HG03135 (cell line): ENCODE measurements around the gene YJEFN3.

Source experiments
- ATAC-seq: cut with Tn5 transposase; IDR thresholded peaks from one replicate; pipeline ENCODE4 v1.9.1; 2021; ENCODE audit warnings: mild to moderate bottlenecking, moderate library complexity; ENCODE audit not compliant: unreplicated experiment

The YJEFN3 gene

DNA sequence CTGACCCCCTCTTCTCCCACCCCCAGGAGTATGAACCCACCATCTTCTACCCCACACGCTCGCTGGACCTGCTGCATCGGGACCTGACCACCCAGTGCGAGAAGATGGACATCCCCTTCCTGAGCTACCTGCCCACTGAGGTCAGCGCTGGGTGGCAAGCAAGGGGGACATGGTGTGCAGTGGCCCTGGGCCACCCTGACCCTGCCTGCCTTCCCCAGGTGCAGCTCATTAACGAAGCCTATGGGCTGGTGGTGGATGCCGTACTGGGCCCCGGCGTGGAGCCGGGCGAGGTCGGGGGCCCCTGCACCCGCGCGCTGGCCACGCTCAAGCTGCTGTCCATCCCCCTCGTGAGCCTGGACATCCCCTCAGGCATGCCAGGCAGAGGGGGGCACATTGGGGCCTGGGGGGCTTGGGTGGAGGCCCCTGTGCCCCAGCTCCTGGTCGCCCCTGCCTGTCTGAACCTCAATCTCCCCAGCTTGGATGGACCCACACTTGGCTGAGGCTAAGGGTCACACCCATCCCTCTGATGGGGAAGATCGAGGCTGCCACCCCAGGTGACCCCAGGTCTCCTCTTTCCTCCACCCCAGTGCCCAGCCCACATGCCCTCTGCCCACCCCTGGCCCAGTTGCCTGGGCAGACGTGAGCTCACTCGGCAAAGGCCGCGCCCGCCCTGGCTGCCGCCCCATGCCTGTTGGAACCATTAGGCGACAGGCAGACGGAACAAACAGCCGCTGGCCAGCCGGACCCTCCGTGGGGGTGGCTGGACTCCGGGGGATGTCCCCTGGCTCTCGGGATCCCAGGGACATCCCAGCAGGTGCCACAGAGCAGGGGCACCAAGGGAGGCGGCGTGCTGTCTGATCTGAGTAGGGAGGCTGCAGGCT, 6.8 kb downstream of the YJEFN3 start:
- no peak for ATAC-seq

DNA sequence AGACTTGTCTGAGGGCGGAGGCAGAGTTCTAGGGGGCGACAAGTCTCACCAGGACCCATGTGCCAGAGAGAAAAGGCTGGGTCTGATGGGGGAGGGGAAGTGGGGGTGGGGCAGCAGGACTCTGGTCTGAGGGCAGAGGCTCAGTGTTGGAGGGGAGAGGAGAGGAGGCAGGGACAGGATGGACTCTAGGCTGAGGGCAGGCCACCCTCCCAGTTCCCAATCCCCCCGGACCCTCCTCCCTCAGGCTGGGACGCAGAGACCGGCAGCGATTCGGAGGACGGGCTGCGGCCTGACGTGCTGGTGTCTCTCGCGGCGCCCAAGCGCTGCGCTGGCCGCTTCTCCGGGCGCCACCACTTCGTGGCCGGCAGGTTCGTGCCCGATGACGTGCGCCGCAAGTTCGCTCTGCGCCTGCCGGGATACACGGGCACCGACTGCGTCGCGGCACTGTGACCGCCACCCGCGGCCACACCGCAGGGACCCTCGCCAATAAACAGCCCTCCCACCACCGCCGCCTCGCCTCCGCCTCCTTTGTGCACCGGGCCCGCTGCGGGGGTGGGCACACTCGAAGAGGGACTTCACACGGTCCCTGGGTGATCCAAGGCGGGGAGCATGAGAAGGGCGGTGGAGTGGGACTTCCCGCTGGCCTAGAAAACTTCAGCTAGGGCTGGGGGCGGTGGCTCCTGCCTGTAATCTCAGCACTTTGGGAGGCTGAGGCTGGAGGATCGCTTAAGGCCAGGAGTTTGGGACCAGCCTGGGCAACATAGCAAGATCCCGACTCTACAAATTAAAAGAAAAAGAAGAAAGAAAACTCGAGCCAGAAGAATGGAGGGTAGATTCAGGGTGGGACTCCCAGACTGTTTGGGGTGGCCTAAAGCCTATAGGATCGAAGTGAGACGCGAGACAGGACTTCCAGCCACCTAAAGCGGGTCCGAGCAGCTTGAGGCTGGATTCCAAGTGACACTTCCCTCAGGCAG, 8.7 kb downstream of the YJEFN3 start:
- no peak for ATAC-seq

DNA sequence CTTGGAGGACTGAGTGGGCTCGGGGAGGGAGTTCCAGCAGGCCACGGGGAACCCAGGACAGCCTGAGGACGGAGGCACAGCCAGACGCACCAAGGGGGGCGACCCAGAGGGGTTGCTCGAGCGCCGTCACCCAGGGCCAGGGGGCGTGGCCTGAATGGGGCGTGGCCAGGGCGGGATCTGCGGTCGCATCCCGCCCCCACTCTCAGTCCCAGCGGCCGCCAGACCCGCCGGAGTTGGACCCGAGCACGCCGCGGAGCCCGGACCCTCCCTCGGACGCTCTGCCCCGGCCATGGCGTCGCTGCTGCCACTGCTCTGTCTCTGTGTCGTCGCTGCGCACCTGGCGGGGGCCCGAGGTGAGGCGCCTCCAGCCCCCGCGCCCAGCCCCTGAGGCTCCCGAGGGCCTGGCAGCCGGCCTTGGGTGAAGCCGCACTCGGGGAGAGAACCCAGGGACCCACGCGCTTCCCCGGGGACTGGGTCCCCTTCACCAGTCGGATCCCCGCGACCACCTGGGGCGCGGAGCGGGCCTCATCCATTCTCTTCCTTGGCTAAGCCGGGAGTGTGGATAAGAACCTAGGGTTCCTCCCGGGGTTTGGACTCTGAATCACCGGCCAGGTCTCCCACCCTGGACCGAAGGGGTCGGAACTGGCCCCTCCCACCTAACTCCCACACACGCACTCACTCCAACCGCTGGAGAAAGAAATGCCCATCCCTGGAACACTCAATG, 9.5 kb downstream of the YJEFN3 start, which contains the start of gene CILP2:
Gene CILP2, plus strand, starts transcription at position 205 of the 724 bp plus-strand sequence. Its CDS starts 85 bp downstream, at position 290.
- ATAC-seq: no peak

DNA sequence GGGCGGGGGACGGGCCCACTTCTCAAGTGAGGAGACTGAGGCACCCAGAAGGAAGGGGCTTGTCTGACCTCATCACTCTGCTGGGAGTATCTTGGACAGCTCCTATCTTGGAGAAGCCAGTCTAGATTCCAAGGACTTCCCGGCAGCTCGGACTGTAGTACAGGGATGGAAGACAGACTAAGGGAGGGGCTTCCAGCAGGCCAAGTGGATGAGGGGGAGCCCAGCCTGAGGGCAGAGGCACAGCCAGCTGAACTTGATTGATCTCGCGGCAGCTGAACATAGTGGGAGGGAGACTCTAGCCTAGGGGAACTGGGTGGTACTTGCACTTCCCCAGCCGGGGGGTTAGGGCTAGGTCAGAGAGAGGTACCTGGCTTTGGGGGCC, 10.1 kb downstream of the YJEFN3 start:
- ATAC-seq: no peak

DNA sequence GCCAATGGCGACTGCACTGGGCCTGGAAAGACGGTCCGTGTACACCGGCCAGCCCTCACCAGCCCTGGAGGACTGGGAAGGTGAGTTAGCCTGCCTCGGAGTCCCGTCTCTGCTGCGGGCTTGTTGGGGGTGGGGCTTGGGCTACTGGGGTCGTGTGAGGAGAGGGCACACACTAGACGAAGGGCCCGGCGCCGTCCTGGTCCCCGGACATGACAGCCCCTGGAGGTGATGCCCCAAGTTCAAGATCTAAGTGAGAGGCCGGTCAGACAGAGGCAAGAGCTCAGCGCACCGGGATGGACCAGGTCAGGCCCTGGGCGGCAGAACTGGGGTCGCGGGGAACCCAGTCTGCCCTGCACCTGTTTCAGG, 11.0 kb downstream of the YJEFN3 start:
- no peak for ATAC-seq

DNA sequence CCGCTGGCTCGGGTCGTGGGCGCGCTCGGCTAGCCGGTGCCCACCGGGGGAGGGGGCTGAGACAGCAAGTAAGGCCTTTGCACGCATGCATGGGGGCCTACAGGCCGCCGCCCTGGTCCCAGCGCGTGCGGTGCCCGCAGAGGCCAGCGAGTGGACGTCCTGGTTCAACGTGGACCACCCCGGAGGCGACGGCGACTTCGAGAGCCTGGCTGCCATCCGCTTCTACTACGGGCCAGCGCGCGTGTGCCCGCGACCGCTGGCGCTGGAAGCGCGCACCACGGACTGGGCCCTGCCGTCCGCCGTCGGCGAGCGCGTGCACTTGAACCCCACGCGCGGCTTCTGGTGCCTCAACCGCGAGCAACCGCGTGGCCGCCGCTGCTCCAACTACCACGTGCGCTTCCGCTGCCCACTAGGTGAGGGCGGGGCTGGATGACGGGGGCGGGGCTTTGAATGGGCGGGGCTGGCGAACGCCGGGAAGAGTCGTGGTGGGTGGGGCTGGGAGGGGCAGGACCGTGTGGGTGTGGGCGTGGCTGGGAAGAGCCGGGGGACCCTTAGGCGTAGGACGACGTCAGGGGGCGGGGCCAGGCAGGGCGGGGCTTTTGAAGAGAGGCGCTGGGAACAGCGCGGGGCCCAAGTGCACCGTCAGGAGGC, 11.5 kb downstream of the YJEFN3 start:
- no peak for ATAC-seq

DNA sequence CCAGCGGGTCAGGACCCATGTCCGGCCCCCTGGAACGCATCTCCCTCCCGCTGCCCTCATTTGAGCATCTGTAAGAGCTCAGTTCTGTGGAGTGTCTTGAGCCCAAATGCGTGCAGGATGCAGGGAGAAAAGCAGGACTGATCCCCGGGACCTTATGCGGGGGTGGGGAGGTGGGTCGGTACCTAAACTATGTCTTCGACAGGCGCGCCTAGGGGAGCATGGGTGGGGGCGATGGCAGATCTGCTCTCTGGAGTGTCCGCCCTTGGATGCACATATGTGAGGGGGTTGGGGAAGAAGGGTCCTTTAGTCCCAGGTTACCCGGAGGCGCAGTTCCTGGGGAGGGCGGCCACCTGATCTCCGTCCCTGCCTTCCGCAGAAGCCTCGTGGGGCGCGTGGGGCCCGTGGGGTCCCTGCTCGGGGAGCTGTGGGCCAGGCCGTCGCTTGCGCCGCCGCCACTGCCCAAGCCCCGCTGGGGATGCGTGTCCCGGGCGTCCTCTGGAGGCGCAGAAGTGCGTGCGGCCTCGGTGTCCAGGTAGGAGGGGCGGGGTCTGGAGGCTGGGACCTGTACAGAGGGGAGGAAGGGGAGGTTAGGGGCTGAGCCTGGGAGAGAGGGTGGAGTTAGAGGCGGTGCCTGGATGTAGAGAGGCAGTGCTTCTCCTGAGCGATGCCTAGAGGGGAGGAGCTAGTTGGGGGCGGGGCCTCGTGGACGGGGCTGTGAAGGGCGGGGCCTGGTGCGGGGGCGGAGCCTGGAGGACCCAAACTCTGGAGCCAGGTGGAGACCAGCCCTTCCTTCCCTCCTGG, 12.2 kb downstream of the YJEFN3 start:
- no peak for ATAC-seq

DNA sequence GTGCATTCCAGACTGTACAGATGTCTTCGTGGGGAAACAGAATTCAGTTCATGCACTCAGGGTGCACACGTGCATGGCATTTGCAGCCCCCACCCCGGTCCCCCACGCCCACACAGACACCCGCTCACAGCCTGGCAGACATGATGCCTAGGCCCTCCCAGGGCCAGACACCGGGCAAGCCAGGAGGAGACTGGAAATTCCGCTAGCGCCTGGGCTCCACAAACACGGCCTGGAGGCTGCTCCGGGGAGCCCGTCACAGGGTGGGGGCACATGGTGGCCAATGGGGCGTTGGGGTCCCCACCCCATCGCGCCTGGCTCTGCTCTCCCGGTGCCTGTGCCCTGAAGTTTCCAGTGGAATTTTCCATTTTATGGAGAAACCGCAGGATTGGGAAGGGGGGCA, 12.9 kb downstream of the YJEFN3 start:
- ATAC-seq: no peak

DNA sequence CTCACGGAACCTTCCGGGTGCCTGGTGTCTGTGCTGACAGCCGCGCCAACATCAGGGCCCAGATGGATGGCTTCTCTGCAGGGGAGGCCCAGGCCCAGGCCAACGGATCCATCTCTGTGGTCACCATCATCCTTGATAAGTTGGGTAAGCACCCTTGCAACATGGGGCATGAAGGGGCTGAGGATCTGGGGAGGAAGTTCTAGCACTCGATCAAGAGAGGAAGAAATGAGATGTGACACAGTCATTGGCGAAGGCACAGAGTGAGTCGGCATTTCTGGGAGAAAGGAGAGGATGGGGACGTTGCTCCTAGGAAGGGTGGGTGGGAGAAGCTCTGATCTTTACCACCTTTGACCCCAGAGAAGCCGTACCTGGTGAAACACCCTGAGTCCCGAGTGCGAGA, 13.8 kb downstream of the YJEFN3 start:
- no peak for ATAC-seq

DNA sequence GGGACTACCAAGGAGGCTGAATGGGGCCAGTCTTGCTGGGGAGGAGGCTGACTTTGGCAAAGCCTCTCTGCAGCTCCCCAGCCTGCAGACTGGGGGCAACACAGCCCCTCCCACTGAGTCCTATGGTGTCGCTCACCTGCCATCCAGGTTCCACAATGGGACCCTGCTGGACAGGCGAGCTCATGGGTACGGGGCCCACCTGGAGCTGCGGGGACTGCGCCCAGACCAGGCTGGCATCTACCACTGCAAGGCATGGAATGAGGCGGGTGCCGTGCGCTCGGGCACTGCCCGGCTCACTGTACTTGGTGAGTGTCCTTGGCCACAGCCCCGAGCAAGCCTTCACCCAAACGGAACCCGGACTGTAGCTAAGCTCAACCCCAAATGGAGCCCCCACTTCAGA, 14.4 kb downstream of the YJEFN3 start:
- ATAC-seq: no peak

DNA sequence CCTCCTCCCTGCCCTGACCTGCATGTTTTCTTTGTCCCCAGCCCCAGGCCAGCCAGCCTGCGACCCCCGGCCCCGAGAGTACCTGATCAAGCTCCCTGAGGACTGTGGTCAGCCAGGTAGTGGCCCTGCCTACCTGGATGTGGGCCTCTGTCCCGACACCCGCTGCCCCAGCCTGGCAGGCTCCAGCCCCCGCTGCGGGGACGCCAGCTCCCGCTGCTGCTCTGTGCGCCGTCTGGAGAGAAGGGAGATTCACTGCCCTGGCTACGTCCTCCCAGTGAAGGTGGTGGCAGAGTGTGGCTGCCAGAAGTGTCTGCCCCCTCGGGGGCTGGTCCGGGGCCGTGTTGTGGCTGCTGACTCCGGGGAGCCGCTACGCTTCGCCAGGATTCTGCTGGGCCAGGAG, 14.9 kb downstream of the YJEFN3 start:
- ATAC-seq: no peak

DNA sequence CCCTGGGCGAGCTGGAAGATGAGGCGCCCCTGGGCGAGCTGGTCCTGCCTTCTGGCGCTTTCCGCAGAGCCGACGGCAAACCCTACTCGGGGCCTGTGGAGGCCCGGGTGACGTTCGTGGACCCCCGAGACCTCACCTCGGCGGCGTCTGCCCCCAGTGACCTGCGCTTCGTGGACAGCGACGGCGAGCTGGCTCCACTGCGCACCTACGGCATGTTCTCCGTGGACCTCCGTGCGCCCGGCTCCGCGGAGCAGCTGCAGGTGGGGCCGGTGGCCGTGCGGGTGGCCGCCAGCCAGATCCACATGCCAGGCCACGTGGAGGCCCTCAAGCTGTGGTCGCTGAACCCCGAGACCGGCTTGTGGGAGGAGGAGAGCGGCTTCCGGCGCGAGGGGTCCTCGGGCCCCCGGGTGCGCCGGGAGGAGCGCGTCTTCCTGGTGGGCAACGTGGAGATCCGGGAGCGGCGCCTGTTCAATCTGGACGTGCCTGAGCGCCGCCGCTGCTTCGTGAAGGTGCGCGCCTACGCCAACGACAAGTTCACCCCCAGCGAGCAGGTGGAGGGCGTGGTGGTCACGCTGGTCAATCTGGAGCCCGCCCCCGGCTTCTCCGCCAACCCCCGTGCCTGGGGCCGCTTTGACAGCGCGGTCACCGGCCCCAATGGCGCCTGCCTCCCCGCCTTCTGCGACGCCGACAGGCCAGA, 15.7 kb downstream of the YJEFN3 start:
- ATAC-seq: no peak

DNA sequence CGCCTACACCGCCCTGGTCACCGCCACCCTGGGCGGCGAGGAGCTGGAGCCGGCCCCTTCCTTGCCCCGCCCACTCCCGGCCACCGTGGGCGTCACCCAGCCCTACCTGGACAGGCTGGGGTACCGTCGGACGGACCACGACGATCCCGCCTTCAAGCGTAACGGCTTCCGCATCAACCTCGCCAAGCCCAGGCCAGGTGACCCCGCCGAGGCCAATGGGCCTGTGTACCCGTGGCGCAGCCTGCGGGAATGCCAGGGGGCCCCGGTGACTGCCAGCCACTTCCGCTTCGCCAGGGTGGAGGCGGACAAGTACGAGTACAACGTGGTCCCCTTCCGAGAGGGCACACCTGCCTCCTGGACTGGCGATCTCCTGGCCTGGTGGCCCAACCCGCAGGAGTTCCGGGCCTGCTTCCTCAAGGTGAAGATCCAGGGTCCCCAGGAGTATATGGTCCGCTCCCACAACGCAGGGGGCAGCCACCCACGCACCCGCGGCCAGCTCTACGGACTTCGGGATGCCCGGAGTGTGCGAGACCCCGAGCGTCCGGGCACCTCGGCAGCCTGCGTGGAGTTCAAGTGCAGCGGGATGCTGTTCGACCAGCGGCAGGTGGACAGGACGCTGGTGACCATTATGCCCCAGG, 16.4 kb downstream of the YJEFN3 start:
- ATAC-seq: no peak

DNA sequence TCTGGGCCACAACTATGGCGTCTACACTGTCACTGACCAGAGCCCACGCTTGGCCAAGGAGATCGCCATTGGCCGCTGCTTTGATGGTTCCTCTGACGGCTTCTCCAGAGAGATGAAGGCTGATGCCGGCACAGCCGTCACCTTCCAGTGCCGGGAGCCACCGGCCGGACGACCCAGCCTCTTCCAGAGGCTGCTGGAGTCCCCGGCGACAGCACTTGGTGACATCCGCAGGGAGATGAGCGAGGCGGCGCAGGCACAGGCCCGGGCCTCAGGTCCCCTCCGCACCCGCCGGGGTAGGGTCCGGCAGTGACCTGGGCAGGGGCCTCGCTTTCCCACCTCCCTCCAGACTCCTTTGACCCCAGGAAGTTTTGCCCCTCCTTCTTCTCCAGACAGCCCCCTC, 17.0 kb downstream of the YJEFN3 start:
- ATAC-seq: no peak

DNA sequence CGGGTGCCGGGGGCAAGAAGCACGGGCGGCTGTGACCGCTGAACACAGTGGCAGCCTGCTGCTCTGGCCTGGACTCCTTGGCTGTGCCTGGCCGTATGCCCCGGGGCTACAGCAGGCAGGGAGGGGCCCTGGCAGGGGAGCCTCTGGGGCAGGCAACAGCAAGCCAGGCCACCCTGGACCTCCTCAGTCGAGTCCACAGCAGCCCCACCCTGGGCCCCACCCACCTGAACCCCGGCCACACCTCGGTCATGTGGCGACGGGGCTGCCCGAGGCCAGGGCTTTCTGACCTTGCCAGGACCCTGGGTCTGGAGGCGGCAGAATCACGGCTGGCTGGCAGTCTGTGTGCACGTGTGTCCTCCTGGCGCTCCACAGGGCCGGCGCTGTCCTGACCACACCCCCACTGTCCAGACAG, 18.0 kb downstream of the YJEFN3 start:
- ATAC-seq: no peak

DNA sequence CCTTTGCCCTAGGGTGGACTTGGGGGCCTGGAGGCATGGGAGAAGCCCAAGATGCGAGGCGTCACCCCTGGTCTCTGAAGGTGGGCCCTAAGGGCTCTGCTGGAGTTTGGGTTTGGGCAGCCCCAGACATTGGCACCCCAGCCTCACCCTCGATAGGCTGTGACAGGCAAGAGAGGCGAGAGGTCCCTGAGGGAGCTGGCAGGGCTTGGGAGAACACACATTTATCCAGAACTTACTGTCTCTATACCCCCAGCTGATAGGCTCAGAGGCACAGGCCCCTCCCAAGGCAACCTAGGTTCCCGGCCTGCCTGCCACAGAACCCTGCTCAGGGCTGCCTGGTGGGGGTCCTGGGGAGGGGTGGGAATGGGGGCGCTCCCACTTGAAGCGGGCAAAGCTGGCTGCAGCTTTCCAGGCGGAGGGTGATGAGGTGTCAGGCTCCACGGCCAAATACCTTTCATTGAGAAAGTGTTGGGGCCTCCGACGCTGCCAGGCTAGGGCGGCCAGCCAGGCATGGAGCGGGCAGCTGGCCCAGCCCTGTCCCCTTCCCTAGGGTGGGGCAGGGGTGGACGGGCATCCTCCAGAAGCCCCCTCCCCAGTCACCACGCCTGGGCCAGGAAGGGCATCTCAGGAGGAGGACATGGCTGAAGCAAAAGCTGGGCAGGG, 19.1 kb downstream of the YJEFN3 start:
- ATAC-seq: no peak

DNA sequence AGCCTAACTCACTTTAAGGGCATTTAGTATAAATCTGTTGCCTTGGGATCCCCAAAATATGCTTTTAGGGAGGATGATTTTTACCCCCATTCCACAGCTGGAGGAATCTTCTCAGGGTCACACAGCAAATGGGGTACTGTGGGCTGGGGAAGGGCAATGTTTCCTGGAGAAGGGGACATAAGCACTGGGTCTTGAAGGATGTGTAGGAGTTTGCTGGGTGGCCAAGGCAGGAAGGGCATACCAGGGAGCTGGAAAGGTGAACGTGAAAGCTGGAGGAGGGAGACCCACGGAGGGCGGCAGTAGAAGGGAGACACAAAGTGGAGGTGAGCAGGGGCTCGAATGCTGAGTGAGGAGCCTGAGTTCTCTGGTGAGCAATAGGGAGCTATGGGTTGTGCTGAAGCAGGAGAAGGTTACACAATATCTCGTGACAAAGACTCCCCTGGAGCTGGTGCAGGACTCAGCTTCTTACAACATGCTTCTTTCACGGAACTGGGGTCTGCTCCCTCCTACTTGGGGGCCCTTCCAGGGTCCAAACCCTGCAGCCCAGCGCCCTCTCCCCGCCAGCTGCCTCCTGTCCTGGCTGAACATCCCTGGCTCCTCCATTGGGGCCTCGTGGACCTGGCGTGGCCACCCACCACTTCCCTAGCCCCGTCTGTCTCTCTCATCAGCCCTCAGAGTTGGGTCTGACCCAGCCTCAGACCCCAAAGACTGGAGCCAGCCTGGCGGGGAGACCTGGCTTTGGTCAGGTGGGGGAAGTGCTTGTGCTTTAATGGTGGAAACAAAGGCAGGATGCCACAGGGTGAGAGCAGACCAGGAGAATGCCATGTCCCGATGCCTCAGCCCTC, 20.4 kb downstream of the YJEFN3 start:
- ATAC-seq: no peak
